Measurements from ENCODE around the gene SULT2B1. TPM values are rescaled to one million over a fixed set of nuclear protein-coding genes. Genes with fewer than 3 reads are reported as not detected.

The SULT2B1 gene
- total and polyA plus RNA-seq, 2 donors (not counting 1 experiment from before 2014, with no cell fraction given) = 0.10 to 0.33 TPM

- Histone ChIP-seq H4K20me1 (ENCODE audit: control insufficient read depth, extremely low read depth, insufficient read depth, low read length) (peaks cover 2% of the 10 kb centered on the region), H3K79me2 (ENCODE audit: control insufficient read depth, insufficient read depth, low read length) (peaks cover 28% of the 10 kb centered on the region), H3K36me3 (ENCODE audit: control insufficient read depth, insufficient read depth, low read length) (peaks cover 28% of the 10 kb centered on the region), H3K9me3 (ENCODE audit: control insufficient read depth, insufficient read depth, low read depth, low read length) (no peaks in the 10 kb centered on the region), H3K4me3 (replicated peaks in 1 of 4; ENCODE audit: control extremely low read depth in 1 of 4, insufficient read depth in 1 of 4, low read depth in 3 of 4, low read length in 4 of 4) (no peak overlapping the region), H3K27ac (ENCODE audit: insufficient read depth, low read length) (no peak overlapping the region), H3K4me2 (ENCODE audit: extremely low read depth, insufficient read depth, low read length) (no peak overlapping the region), H3K9ac (ENCODE audit: insufficient read depth, low read length) (no peak overlapping the region), H3K4me1 (ENCODE audit: control insufficient read depth, extremely low read depth, insufficient read depth, low read length) (peaks cover 12% of the 10 kb centered on the region), H3K27me3 (ENCODE audit: control insufficient read depth, insufficient read depth, low read length) (no peaks in the 10 kb centered on the region), H2AFZ (ENCODE audit: low read length) (no peak overlapping the region)
- DNase-seq (ENCODE audit: low read depth in 2 of 2) = no peak
- no peak for TF ChIP-seq CTCF (conservative IDR thresholded peaks at IDR 0.05 in 1 of 2, IDR thresholded peaks at IDR 0.05 in 1 of 2; ENCODE audit: low read depth in 1 of 2, low read length in 2 of 2)
- TF ChIP-seq EZH2 (IDR thresholded peaks at IDR 0.05; ENCODE audit: low read length, missing control alignments) = no peak
These were observed 61.3 kb downstream of the SULT2B1 start for GRCh38 chr19:48613024-48613851.

GRCh38 chr19:48613852-48614435 lies 62.0 kb downstream of the SULT2B1 start:
- Histone ChIP-seq H4K20me1 (ENCODE audit: control insufficient read depth, extremely low read depth, insufficient read depth, low read length) (peaks cover 2% of the 10 kb centered on the region), H3K9me3 (ENCODE audit: control insufficient read depth, insufficient read depth, low read depth, low read length) (no peaks in the 10 kb centered on the region), H3K9ac (ENCODE audit: insufficient read depth, low read length) (no peak overlapping the region), H2AFZ (ENCODE audit: low read length) (no peak overlapping the region), H3K36me3 (ENCODE audit: control insufficient read depth, insufficient read depth, low read length) (peaks cover 28% of the 10 kb centered on the region), H3K79me2 (ENCODE audit: control insufficient read depth, insufficient read depth, low read length) (peaks cover 35% of the 10 kb centered on the region), H3K4me2 (ENCODE audit: extremely low read depth, insufficient read depth, low read length) (no peak overlapping the region), H3K27me3 (ENCODE audit: control insufficient read depth, insufficient read depth, low read length) (no peaks in the 10 kb centered on the region), H3K4me3 (replicated peaks in 1 of 4; ENCODE audit: control extremely low read depth in 1 of 4, insufficient read depth in 1 of 4, low read depth in 3 of 4, low read length in 4 of 4) (no peak overlapping the region), H3K4me1 (ENCODE audit: control insufficient read depth, extremely low read depth, insufficient read depth, low read length) (peaks cover 12% of the 10 kb centered on the region), H3K27ac (ENCODE audit: insufficient read depth, low read length) (no peak overlapping the region)
- TF ChIP-seq EZH2 (IDR thresholded peaks at IDR 0.05; ENCODE audit: low read length, missing control alignments) (no peak), CTCF (conservative IDR thresholded peaks at IDR 0.05 in 1 of 2, IDR thresholded peaks at IDR 0.05 in 1 of 2; ENCODE audit: low read depth in 1 of 2, low read length in 2 of 2) (no peak)
- no peak for DNase-seq (ENCODE audit: low read depth in 2 of 2)

GRCh38 chr19:48614436-48615230 lies 62.7 kb downstream of the SULT2B1 start, which contains the start of gene FAM83E:
TSS of gene FAM83E (minus strand) at chr19:48615076. CDS start at chr19:48613372, 1,704 bp downstream.
- H3K4me3 ChIP-seq (replicated peaks in 1 of 4; ENCODE audit: control extremely low read depth in 1 of 4, insufficient read depth in 1 of 4, low read depth in 3 of 4, low read length in 4 of 4) = no peak within 1 kb of the TSS
- H3K79me2 ChIP-seq (ENCODE audit: control insufficient read depth, insufficient read depth, low read length) = peaks cover 35% of the 10 kb centered on the region
- H2AFZ ChIP-seq (ENCODE audit: low read length) = no peak within 1 kb of the TSS
- no peak within 1 kb of the TSS for H3K27ac ChIP-seq (ENCODE audit: insufficient read depth, low read length)
- peaks cover 12% of the 10 kb centered on the region for H3K4me1 ChIP-seq (ENCODE audit: control insufficient read depth, extremely low read depth, insufficient read depth, low read length)
- TF ChIP-seq EZH2 (IDR thresholded peaks at IDR 0.05; ENCODE audit: low read length, missing control alignments) (no peak), CTCF (conservative IDR thresholded peaks at IDR 0.05 in 1 of 2, IDR thresholded peaks at IDR 0.05 in 1 of 2; ENCODE audit: low read depth in 1 of 2, low read length in 2 of 2) (no peak)
- H3K9me3 ChIP-seq (ENCODE audit: control insufficient read depth, insufficient read depth, low read depth, low read length) = no peaks in the 10 kb centered on the region
- peaks cover 28% of the 10 kb centered on the region for H3K36me3 ChIP-seq (ENCODE audit: control insufficient read depth, insufficient read depth, low read length)
- peaks cover 2% of the 10 kb centered on the region for H4K20me1 ChIP-seq (ENCODE audit: control insufficient read depth, extremely low read depth, insufficient read depth, low read length)
- no peak within 1 kb of the TSS for H3K9ac ChIP-seq (ENCODE audit: insufficient read depth, low read length)
- no peak for DNase-seq (ENCODE audit: low read depth in 2 of 2)
- H3K4me2 ChIP-seq (ENCODE audit: extremely low read depth, insufficient read depth, low read length) = no peak within 1 kb of the TSS
- no peaks in the 10 kb centered on the region for H3K27me3 ChIP-seq (ENCODE audit: control insufficient read depth, insufficient read depth, low read length)

Measured in fibroblast of lung (primary cell).